IMR-90 (cell line): ENCODE results near the gene SETD2. TPM values are rescaled to one million over a fixed set of nuclear protein-coding genes. Genes with fewer than 3 reads are reported as not detected.

ENCODE experiments used
- ATAC-seq: fragments of 200-7000 bp; cut with Tn5 transposase; 2 replicates; pipeline ENCODE4 v1.9.1; 2020; ENCODE audit warnings: low read depth, mild to moderate bottlenecking, moderate library complexity
- BruUV-seq: library from RNA; stranded (reverse); fragments of 400-500 nt; replicated peaks from 2 replicates; lab custom pipeline; 2021; lab: Mats Ljungman, UMichigan
- CTCF ChIA-PET: fragments of 300-600 bp; formaldehyde crosslinking; extraction: SDS; loops from one replicate; lab custom pipeline; 2021; ENCODE audit warnings: antibody characterized with exemption; lab: Yijun Ruan, JAX
- POLR2A ChIA-PET: fragments of 300-600 bp; sonication (Branson Sonifier 250); formaldehyde crosslinking; loops from one replicate; lab custom pipeline; 2022; ENCODE audit warnings: antibody characterized with exemption; ENCODE audit not compliant: unreplicated experiment; lab: Charles Lee
- DNase-seq: peaks from one replicate; pipeline ENCODE4 v3.0.0; 2013
- H2AFZ ChIP-seq: replicated peaks from 2 replicates; pipeline ENCODE3; 2013; ENCODE audit warnings: low read length, mild to moderate bottlenecking; ENCODE audit not compliant: poor library complexity
- H2AK5ac ChIP-seq: 2 replicates; pipeline ENCODE4 v1.6.1; 2013; ENCODE audit warnings: low read depth, low read length, inconsistent platforms
- H2AK9ac ChIP-seq: replicated peaks from 2 replicates; pipeline ENCODE3; 2013; ENCODE audit warnings: mild to moderate bottlenecking, low read depth, low read length, moderate library complexity; ENCODE audit not compliant: poor library complexity
- H2BK120ac ChIP-seq: 2 replicates; pipeline ENCODE4 v1.6.1; 2013; ENCODE audit warnings: low read depth, low read length, inconsistent platforms
- H2BK15ac ChIP-seq: 3 replicates; pipeline ENCODE4 v1.6.1; 2013; ENCODE audit warnings: low read depth, low read length, inconsistent platforms
- H2BK20ac ChIP-seq: 2 replicates; pipeline ENCODE4 v1.6.1; 2013; ENCODE audit warnings: low read depth, mild to moderate bottlenecking, inconsistent platforms, low read length, moderate library complexity
- H2BK5ac ChIP-seq: 2 replicates; pipeline ENCODE4 v1.6.1; 2013; ENCODE audit warnings: mild to moderate bottlenecking, low read depth, low read length, inconsistent platforms; ENCODE audit not compliant: poor library complexity, severe bottlenecking
- H3K14ac ChIP-seq: replicated peaks from 2 replicates; pipeline ENCODE4 v1.6.1; 2013; ENCODE audit warnings: low read depth, low read length, inconsistent platforms
- H3K18ac ChIP-seq: 2 replicates; pipeline ENCODE4 v1.6.1; 2013; ENCODE audit warnings: low read depth, low read length, control low read depth
- H3K23ac ChIP-seq: 2 replicates; pipeline ENCODE4 v1.6.1; 2013; ENCODE audit warnings: low read depth, low read length, inconsistent platforms
- H3K27ac ChIP-seq: 2 replicates; pipeline ENCODE4 v1.5.1; 2013; ENCODE audit warnings: mild to moderate bottlenecking, control low read depth, low read length; ENCODE audit not compliant: insufficient read depth
- H3K27me3 ChIP-seq: 2 replicates; pipeline ENCODE4 v1.6.1; 2013; ENCODE audit warnings: low read length; ENCODE audit not compliant: control insufficient read depth, insufficient read depth
- H3K36me3 ChIP-seq: 2 replicates; pipeline ENCODE4 v1.6.1; 2013; ENCODE audit warnings: low read length, mixed read lengths; ENCODE audit not compliant: control insufficient read depth, insufficient read depth
- H3K4ac ChIP-seq: 2 replicates; pipeline ENCODE4 v1.6.1; 2013; ENCODE audit warnings: low read depth, low read length, inconsistent platforms
- H3K4me1 ChIP-seq: 2 replicates; pipeline ENCODE4 v1.6.1; 2013; ENCODE audit warnings: low read length, mixed read lengths; ENCODE audit not compliant: control insufficient read depth, insufficient read depth
- H3K4me2 ChIP-seq: 2 replicates; pipeline ENCODE4 v1.6.1; 2013; ENCODE audit warnings: low read depth, mild to moderate bottlenecking, control low read depth, low read length, moderate library complexity
- H3K4me3 ChIP-seq: 2 replicates; pipeline ENCODE4 v1.5.1; 2013; ENCODE audit warnings: low read depth, mild to moderate bottlenecking, control low read depth, low read length, moderate library complexity; ENCODE audit not compliant: insufficient read depth
- H3K56ac ChIP-seq: 2 replicates; pipeline ENCODE4 v1.6.1; 2013; ENCODE audit warnings: low read length, inconsistent platforms; ENCODE audit not compliant: insufficient read depth; ENCODE audit errors: extremely low read depth
- H3K79me1 ChIP-seq, 2 experiments: 2 replicates each; pipeline ENCODE4 v1.6.1; 2013; ENCODE audit warnings: low read length in 2 of 2, inconsistent platforms in 1 of 2, low read depth in 1 of 2
- H3K9ac ChIP-seq: 2 replicates; pipeline ENCODE4 v1.6.1; 2013; ENCODE audit warnings: low read depth, low read length, control low read depth
- H3K9me1 ChIP-seq: 2 replicates; pipeline ENCODE4 v1.6.1; 2013; ENCODE audit warnings: low read length, inconsistent platforms; ENCODE audit not compliant: insufficient read depth
- H3K9me3 ChIP-seq: 2 replicates; pipeline ENCODE4 v1.6.1; 2013; ENCODE audit warnings: low read length; ENCODE audit not compliant: control insufficient read depth, insufficient read depth
- H4K20me1 ChIP-seq: 2 replicates; pipeline ENCODE4 v1.6.1; 2013; ENCODE audit warnings: low read length, inconsistent platforms; ENCODE audit not compliant: insufficient read depth
- H4K5ac ChIP-seq: 2 replicates; pipeline ENCODE4 v1.6.1; 2013; ENCODE audit warnings: mild to moderate bottlenecking, low read depth, low read length, control low read depth
- H4K8ac ChIP-seq, 2 experiments: 2 replicates each; pipeline ENCODE4 v1.6.1; 2013; ENCODE audit warnings: low read depth in 2 of 2, low read length in 2 of 2, control low read depth in 1 of 2, inconsistent platforms in 1 of 2
- H4K91ac ChIP-seq: 2 replicates; pipeline ENCODE4 v1.6.1; 2013; ENCODE audit warnings: low read depth, low read length, inconsistent platforms; ENCODE audit not compliant: insufficient read depth
- CEBPB ChIP-seq: IDR thresholded peaks from 2 replicates; pipeline ENCODE4 v1.6.1; 2012; ENCODE audit warnings: low read depth, low read length, improper control_type of control experiment
- CHD1 ChIP-seq: IDR thresholded peaks from 2 replicates; pipeline ENCODE4 v1.6.1; 2012; ENCODE audit warnings: low read depth, low read length, improper control_type of control experiment
- FOS ChIP-seq: fragments of 150-350 bp; IDR thresholded peaks from 2 replicates; pipeline ENCODE4 v1.6.1; 2016; ENCODE audit warnings: low read depth, low read length
- MAFK ChIP-seq: IDR thresholded peaks from 2 replicates; pipeline ENCODE4 v1.6.1; 2012; ENCODE audit warnings: low read depth, low read length, improper control_type of control experiment
- MAZ ChIP-seq: IDR thresholded peaks from 2 replicates; pipeline ENCODE4 v1.6.1; 2012; ENCODE audit warnings: low read depth, mild to moderate bottlenecking, low read length, improper control_type of control experiment, moderate library complexity, borderline replicate concordance
- NFE2L2 ChIP-seq: fragments of 150-350 bp; IDR thresholded peaks from 2 replicates; pipeline ENCODE4 v1.6.1; 2016; ENCODE audit warnings: low read depth, mild to moderate bottlenecking, low read length
- POLR2A ChIP-seq: IDR thresholded peaks from 2 replicates; pipeline ENCODE4 v1.6.1; 2012; ENCODE audit warnings: mild to moderate bottlenecking, low read depth, low read length
- RAD21 ChIP-seq: IDR thresholded peaks from 2 replicates; pipeline ENCODE4 v1.6.1; 2012; ENCODE audit warnings: low read length, improper control_type of control experiment
- RCOR1 ChIP-seq: IDR thresholded peaks from 2 replicates; pipeline ENCODE4 v1.6.1; 2012; ENCODE audit warnings: mild to moderate bottlenecking, low read length, improper control_type of control experiment; ENCODE audit not compliant: insufficient replicate concordance
- RFX5 ChIP-seq: IDR thresholded peaks from 2 replicates; pipeline ENCODE4 v1.8.0; 2012; ENCODE audit warnings: low read depth, mild to moderate bottlenecking, low read length, moderate library complexity
- SMC3 ChIP-seq: fragments of 150-350 bp; IDR thresholded peaks from 2 replicates; pipeline ENCODE4 v1.6.1; 2016; ENCODE audit warnings: low read depth, mild to moderate bottlenecking, antibody characterized with exemption, low read length, moderate library complexity
- WGBS, 2 experiments: methylation state at CpG; one replicate each; pipeline versions ENCODE4 v1.1.5 to v1.1.7; 2013; ENCODE audit warnings: missing lambda C conversion rate in 2 of 2; ENCODE audit not compliant: insufficient read length in 1 of 2; ENCODE audit errors: extremely low coverage in 2 of 2; 5-methylcytosine and 5-hydroxymethylcytosine counted together
- dilution Hi-C: fragments of 300-500 bp; cut with HindIII; formaldehyde crosslinking; loops from one replicate; pipeline ENCODE4 v1.14.3; 2018; ENCODE audit warnings: low sequenced_read_pairs; ENCODE audit not compliant: unreplicated experiment
- in situ Hi-C: fragments of 300-500 bp; cut with MboI; formaldehyde crosslinking; loops from 3 replicates; pipeline ENCODE4 v1.14.3; 2019; ENCODE audit warnings: low sequenced_read_pairs, inconsistent platforms, mixed read lengths
- intact Hi-C: fragments of 100-400 bp; cut with micrococcal nuclease; formaldehyde crosslinking; loops from 2 replicates; pipeline ENCODE4 v1.10.0; 2022
- polyA plus RNA-seq, 3 experiments: library from polyadenylated mRNA; depleted of rRNA; stranded (reverse); fragments of >200 nt; gene quantifications; 2 replicates each; pipeline ENCODE4 v1.2.3, GENCODE V29; 2012; ENCODE audit warnings: low replicate concordance in 1 of 3
- total RNA-seq: library from RNA; depleted of rRNA; stranded (reverse); fragments of >200 nt; gene quantifications from 2 replicates; pipeline ENCODE4 v1.2.3, GENCODE V29; 2012
- TF ChIP-seq, protein P1 (sequence below): fragments of 150-350 bp; IDR thresholded peaks from 2 replicates; pipeline ENCODE4 v1.6.1; 2016; ENCODE audit warnings: low read depth, mild to moderate bottlenecking, low read length, moderate library complexity, borderline replicate concordance
- TF ChIP-seq, protein P2 (sequence below): fragments of 150-350 bp; IDR thresholded peaks from 2 replicates; pipeline ENCODE4 v1.6.1; 2017; ENCODE audit warnings: mild to moderate bottlenecking, antibody characterized with exemption, low read length, low read depth
- TF ChIP-seq, protein P3 (sequence below): conservative IDR thresholded peaks from 2 replicates; pipeline ENCODE4 v1.5.1; 2012; ENCODE audit warnings: mild to moderate bottlenecking, low read depth, low read length, improper control_type of control experiment

The SETD2 gene
- total and polyA plus RNA-seq, 2 of the 4 experiments (the other 2 are of a cell fraction), result 18.3 to 20.1 TPM

DNA sequence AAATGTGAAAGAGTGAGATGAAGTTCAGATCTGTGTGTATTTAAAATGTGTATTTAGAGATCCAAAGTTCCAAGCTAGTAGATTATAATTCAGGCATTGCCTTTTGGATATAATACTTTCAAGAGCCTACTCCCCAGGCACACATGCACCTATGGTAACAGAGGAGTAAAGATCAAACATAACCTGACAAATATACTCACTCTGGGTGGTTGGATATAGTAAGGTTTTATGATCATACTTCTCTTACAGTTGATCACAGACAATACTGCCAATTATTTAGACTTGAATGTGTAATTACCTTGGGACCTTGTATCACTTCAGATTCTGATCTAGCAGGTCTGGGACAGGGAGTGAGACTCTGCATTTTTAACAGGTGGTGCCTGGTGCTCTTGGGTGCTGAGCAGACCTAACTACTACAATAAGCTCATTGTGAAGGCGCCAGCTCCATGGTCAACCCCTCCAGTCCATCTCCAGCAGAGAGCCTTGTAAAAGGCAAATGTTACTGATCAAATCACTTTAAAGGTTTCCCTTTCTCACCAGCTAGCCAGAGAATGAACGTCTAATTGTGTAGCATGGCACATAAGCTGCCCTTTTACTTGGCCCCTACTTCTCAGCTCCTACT, 128.9 kb downstream of the SETD2 start:
- in situ Hi-C loops (no loop called here), dilution Hi-C loops (no loop called here), intact Hi-C loops (loop anchor here (1.0 to 5.0 kb wide), 3 partner anchors 42 to 282 kb away; no protein-coding TSS in a partner anchor)
- Histone ChIP-seq H3K27ac (no peak overlapping the region), H3K18ac (no peak overlapping the region), H3K4ac (no peak overlapping the region), H3K36me3 (peaks cover 26% of the 10 kb centered on the region), H3K9ac (no peak overlapping the region), H3K27me3 (no peaks in the 10 kb centered on the region), H3K56ac (no peak overlapping the region), H2AK9ac (no peak overlapping the region), H3K79me1 (peaks cover 20 to 42% of the 10 kb centered on the region in 2 experiments), H2AFZ (no peak overlapping the region), H2AK5ac (no peak overlapping the region), H2BK120ac (no peak overlapping the region), H2BK15ac (no peak overlapping the region), H3K14ac (no peak overlapping the region), H4K20me1 (peaks cover 30% of the 10 kb centered on the region), H2BK20ac (no peak overlapping the region), H2BK5ac (no peak overlapping the region), H3K4me2 (no peak overlapping the region), H4K91ac (no peak overlapping the region), H3K4me3 (no peak overlapping the region), H4K8ac (no peak overlapping the region), H3K4me1 (peaks cover 8% of the 10 kb centered on the region), H3K9me1 (peaks cover 8% of the 10 kb centered on the region), H4K5ac (no peak overlapping the region), H3K23ac (0 out of 2 replicates have a peak overlapping the region, but pooled peaks have one; percentile 7), H3K9me3 (no peaks in the 10 kb centered on the region)
- 100% methylated on average over 1 of the region's 2 CpGs; no CpG with 5 or more reads in 1 of the 2 experiments for WGBS, 2 experiments
- BruUV-seq, result no TSS peak
- ChIA-PET CTCF (interaction anchor here (0.6 to 0.9 kb wide), 2 partner anchors 12 to 172 kb away, joined by 3 to 5 read pairs; no protein-coding TSS in a partner anchor), POLR2A (no interaction called here)
- DNase-seq, result no peak
- TF ChIP-seq FOS (no peak), RFX5 (no peak), SMC3 (no peak), MAZ (no peak), RAD21 (no peak), RCOR1 (no peak), NFE2L2 (no peak), POLR2A (no peak), CEBPB (no peak), CHD1 (no peak), MAFK (no peak)
- TF ChIP-seq, protein P1, sequence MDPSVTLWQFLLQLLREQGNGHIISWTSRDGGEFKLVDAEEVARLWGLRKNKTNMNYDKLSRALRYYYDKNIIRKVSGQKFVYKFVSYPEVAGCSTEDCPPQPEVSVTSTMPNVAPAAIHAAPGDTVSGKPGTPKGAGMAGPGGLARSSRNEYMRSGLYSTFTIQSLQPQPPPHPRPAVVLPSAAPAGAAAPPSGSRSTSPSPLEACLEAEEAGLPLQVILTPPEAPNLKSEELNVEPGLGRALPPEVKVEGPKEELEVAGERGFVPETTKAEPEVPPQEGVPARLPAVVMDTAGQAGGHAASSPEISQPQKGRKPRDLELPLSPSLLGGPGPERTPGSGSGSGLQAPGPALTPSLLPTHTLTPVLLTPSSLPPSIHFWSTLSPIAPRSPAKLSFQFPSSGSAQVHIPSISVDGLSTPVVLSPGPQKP, result no peak
- TF ChIP-seq, protein P2, sequence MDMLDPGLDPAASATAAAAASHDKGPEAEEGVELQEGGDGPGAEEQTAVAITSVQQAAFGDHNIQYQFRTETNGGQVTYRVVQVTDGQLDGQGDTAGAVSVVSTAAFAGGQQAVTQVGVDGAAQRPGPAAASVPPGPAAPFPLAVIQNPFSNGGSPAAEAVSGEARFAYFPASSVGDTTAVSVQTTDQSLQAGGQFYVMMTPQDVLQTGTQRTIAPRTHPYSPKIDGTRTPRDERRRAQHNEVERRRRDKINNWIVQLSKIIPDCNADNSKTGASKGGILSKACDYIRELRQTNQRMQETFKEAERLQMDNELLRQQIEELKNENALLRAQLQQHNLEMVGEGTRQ, result no peak
- TF ChIP-seq, protein P3, sequence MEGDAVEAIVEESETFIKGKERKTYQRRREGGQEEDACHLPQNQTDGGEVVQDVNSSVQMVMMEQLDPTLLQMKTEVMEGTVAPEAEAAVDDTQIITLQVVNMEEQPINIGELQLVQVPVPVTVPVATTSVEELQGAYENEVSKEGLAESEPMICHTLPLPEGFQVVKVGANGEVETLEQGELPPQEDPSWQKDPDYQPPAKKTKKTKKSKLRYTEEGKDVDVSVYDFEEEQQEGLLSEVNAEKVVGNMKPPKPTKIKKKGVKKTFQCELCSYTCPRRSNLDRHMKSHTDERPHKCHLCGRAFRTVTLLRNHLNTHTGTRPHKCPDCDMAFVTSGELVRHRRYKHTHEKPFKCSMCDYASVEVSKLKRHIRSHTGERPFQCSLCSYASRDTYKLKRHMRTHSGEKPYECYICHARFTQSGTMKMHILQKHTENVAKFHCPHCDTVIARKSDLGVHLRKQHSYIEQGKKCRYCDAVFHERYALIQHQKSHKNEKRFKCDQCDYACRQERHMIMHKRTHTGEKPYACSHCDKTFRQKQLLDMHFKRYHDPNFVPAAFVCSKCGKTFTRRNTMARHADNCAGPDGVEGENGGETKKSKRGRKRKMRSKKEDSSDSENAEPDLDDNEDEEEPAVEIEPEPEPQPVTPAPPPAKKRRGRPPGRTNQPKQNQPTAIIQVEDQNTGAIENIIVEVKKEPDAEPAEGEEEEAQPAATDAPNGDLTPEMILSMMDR, result no peak
- ATAC-seq, result no peak; the same call in none of the 2 replicates
